CD14-positive monocyte (primary cell): ENCODE data around the gene GOLGA6A. TPM values are rescaled to one million over a fixed set of nuclear protein-coding genes. Genes with fewer than 3 reads are reported as not detected.
"Not testable (repeated sequence)": the region's sequence is repeated elsewhere in the genome, so short reads cannot be mapped to it uniquely, and the experiment has no call there.

Experiments
- DNase-seq, 3 donors: peaks; one replicate each; pipeline ENCODE4 v3.0.0-alpha.2; 2011 to 2022
- H2AFZ ChIP-seq: 2 replicates; pipeline ENCODE4 v1.6.0; 2012; ENCODE audit warnings: mild to moderate bottlenecking, low read depth, low read length, inconsistent platforms; ENCODE audit not compliant: insufficient read depth, poor library complexity, severe bottlenecking
- H3K27ac ChIP-seq, 2 donors: 1 replicate in 1 of 2; 2 replicates in 1 of 2; pipeline ENCODE4 v1.5.1; 2012 to 2013; ENCODE audit warnings: low read length in 2 of 2, control low read depth in 1 of 2, inconsistent platforms in 1 of 2, low read depth in 1 of 2, mild to moderate bottlenecking in 1 of 2
- H3K27me3 ChIP-seq, 2 donors: one replicate each; pipeline versions ENCODE4 v1.6.0 to v1.6.1; 2011 to 2013; ENCODE audit warnings: low read length in 2 of 2; ENCODE audit not compliant: control insufficient read depth in 2 of 2, insufficient read depth in 2 of 2
- H3K36me3 ChIP-seq, 2 donors: replicated peaks in 1 of 2; 1 replicate in 1 of 2; 2 replicates in 1 of 2; pipeline versions ENCODE4 v1.5.1 to v1.6.1; 2012 to 2013; ENCODE audit warnings: low read length in 2 of 2, control low read depth in 1 of 2, inconsistent platforms in 1 of 2, mild to moderate bottlenecking in 1 of 2; ENCODE audit not compliant: insufficient read depth in 2 of 2, control insufficient read depth in 1 of 2
- H3K4me1 ChIP-seq, 2 donors: 1 replicate in 1 of 2; 2 replicates in 1 of 2; pipeline versions ENCODE4 v1.5.1 to v1.6.1; 2012 to 2013; ENCODE audit warnings: low read length in 2 of 2, control low read depth in 1 of 2, inconsistent platforms in 1 of 2, mild to moderate bottlenecking in 1 of 2, moderate library complexity in 1 of 2; ENCODE audit not compliant: insufficient read depth in 2 of 2, control insufficient read depth in 1 of 2
- H3K4me2 ChIP-seq: replicated peaks from 2 replicates; pipeline ENCODE3; 2012; ENCODE audit warnings: low read length, moderate library complexity, mild to moderate bottlenecking; ENCODE audit not compliant: poor library complexity, severe bottlenecking; ENCODE audit errors: extremely low read depth
- H3K4me3 ChIP-seq, 3 experiments: fragments of 200-600 bp in 1 of 3; sonication (generic) in 1 of 3; replicated peaks in 1 of 3; 1 replicate in 2 of 3; 2 replicates in 1 of 3; pipeline ENCODE4 v1.5.1; 2011 to 2013; ENCODE audit warnings: low read length in 3 of 3, mild to moderate bottlenecking in 3 of 3, control low read depth in 2 of 3, low read depth in 2 of 3, inconsistent platforms in 1 of 3, moderate library complexity in 1 of 3
- H3K79me2 ChIP-seq: 2 replicates; pipeline ENCODE4 v1.6.0; 2012; ENCODE audit warnings: mild to moderate bottlenecking, control low read depth, inconsistent platforms, low read length, moderate library complexity; ENCODE audit not compliant: insufficient read depth
- H3K9ac ChIP-seq: 2 replicates; pipeline ENCODE4 v1.6.0; 2017; ENCODE audit warnings: low read length, mild to moderate bottlenecking; ENCODE audit not compliant: insufficient read depth, poor library complexity, severe bottlenecking
- H3K9me3 ChIP-seq, 2 donors: replicated peaks in 1 of 2; 1 replicate in 1 of 2; 2 replicates in 1 of 2; pipeline versions ENCODE4 v1.5.1 to v1.6.1; 2012 to 2013; ENCODE audit warnings: low read length in 2 of 2, control low read depth in 1 of 2; ENCODE audit not compliant: control insufficient read depth in 1 of 2, insufficient read depth in 1 of 2
- H4K20me1 ChIP-seq: 2 replicates; pipeline ENCODE4 v1.6.0; 2012; ENCODE audit warnings: mild to moderate bottlenecking, low read length, control low read depth, moderate library complexity; ENCODE audit not compliant: insufficient read depth
- H3K27ac Mint-ChIP-seq, 7 donors: one replicate each; pipeline ENCODE4 v1.8.0; 2020; ENCODE audit warnings: mild to moderate bottlenecking in 7 of 7, mixed read lengths in 7 of 7, moderate library complexity in 6 of 7, inconsistent platforms in 2 of 7
- H3K27me3 Mint-ChIP-seq, 3 donors: one replicate each; pipeline ENCODE4 v1.8.0; 2021 to 2022; ENCODE audit warnings: low read depth in 3 of 3, mild to moderate bottlenecking in 3 of 3, mixed read lengths in 3 of 3, moderate library complexity in 3 of 3, inconsistent platforms in 1 of 3
- H3K36me3 Mint-ChIP-seq, 2 donors: one replicate each; pipeline ENCODE4 v1.8.0; 2020; ENCODE audit warnings: mixed read lengths in 2 of 2, inconsistent platforms in 1 of 2, mild to moderate bottlenecking in 1 of 2
- H3K4me1 Mint-ChIP-seq: one replicate; pipeline ENCODE4 v1.8.0; 2020; ENCODE audit warnings: mild to moderate bottlenecking, mixed read lengths
- H3K4me3 Mint-ChIP-seq, 2 donors: one replicate each; pipeline ENCODE4 v1.8.0; 2020; ENCODE audit warnings: mild to moderate bottlenecking in 2 of 2, mixed read lengths in 2 of 2, moderate library complexity in 1 of 2
- H3K9me3 Mint-ChIP-seq, 7 donors: one replicate each; pipeline ENCODE4 v1.8.0; 2020 to 2022; ENCODE audit warnings: mixed read lengths in 7 of 7, mild to moderate bottlenecking in 6 of 7, moderate library complexity in 6 of 7, inconsistent platforms in 2 of 7
- WGBS: methylation state at CpG from one replicate; pipeline ENCODE4 v1.1.5; 2013; ENCODE audit warnings: missing lambda C conversion rate; ENCODE audit not compliant: insufficient coverage; 5-methylcytosine and 5-hydroxymethylcytosine counted together
- intact Hi-C, 2 donors: fragments of 100-400 bp; cut with micrococcal nuclease; formaldehyde crosslinking; loops; one replicate each; pipeline versions ENCODE4 v1.15.0 to v1.15.1; 2023
- polyA plus RNA-seq, 3 donors: library from polyadenylated mRNA; depleted of rRNA in 1 of 3; unstranded in 2 of 3; stranded (reverse) in 1 of 3; fragments of 300-500 nt in 2 of 3; fragments of >200 nt in 1 of 3; fragmentation: Illumina TruSeq in 2 of 3; gene quantifications; 1 replicate in 2 of 3; 2 replicates in 1 of 3; pipeline ENCODE4 v1.2.3, GENCODE V29; 2012 to 2021
- TF ChIP-seq, protein P1 (sequence below): fragments of 200-600 bp; IDR thresholded peaks from one replicate; pipeline ENCODE4 v1.8.0; 2022; ENCODE audit warnings: antibody characterized with exemption, mild to moderate bottlenecking

The GOLGA6A gene
- polyA plus RNA-seq, 3 donors = 0.03 TPM; not detected in 2

DNA sequence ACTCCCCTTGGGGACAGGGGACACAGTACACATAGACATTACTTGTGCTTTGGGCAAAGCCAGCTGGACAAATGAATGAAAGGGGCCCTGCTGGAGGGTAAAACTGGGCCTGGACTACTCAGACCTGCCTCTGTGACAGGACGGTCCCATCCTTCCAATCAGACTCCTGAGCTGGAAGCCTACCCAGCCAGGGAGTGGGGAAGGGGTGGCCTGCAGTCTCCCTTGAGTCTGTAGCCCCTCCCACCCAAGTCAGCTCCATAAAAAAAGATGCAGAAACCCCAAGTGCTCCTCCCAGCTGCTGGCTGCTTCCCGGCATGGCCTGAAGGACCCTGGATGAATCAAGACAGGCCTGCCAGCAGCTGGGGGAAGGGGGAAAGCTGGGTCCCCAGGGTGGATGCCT is 12.2 kb upstream of the GOLGA6A start:
- H3K9ac ChIP-seq, H3K79me2 ChIP-seq, H3K4me1 Mint-ChIP-seq, DNase-seq, H3K4me1 ChIP-seq, H3K36me3 ChIP-seq, H4K20me1 ChIP-seq, intact Hi-C loops, H3K4me2 ChIP-seq, H3K27ac ChIP-seq, H3K36me3 Mint-ChIP-seq, H3K4me3 ChIP-seq, H3K27ac Mint-ChIP-seq, H3K9me3 Mint-ChIP-seq, H3K4me3 Mint-ChIP-seq, H3K27me3 ChIP-seq, H3K9me3 ChIP-seq, H2AFZ ChIP-seq, H3K27me3 Mint-ChIP-seq: not testable (repeated sequence)
- WGBS = no CpG with 5 or more reads among the region's 2 CpGs

DNA sequence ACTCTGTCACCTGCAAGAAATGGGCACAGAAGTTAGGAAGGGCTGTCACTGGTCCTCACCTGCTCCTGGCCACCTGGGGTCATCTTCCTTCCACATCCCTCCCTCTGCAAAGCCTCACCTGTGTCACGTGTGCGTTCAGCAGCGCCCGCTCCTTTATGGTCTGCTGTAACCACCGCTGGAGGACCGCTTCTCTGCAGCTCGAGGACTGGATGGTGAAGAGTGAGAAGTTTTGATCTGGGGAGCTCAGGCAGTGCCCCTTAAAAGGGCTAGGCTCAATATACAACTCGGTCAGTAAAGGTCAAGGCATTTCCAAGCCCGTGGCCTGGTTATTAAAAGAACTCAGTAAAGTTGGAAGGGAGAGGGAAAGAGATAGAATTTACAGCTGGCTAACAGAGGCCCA is 6.6 kb downstream of the GOLGA6A start:
- H3K36me3 Mint-ChIP-seq, H3K9me3 Mint-ChIP-seq, H3K4me2 ChIP-seq, H3K4me3 ChIP-seq, H3K27me3 Mint-ChIP-seq, intact Hi-C loops, H3K9ac ChIP-seq, H4K20me1 ChIP-seq, H3K9me3 ChIP-seq, H3K4me1 ChIP-seq, H3K79me2 ChIP-seq, H3K27ac Mint-ChIP-seq, H2AFZ ChIP-seq, H3K4me3 Mint-ChIP-seq, H3K36me3 ChIP-seq, H3K4me1 Mint-ChIP-seq, H3K27ac ChIP-seq, H3K27me3 ChIP-seq, DNase-seq: not testable (repeated sequence)
- 89% methylated on average over 5 of the region's 9 CpGs for WGBS

DNA sequence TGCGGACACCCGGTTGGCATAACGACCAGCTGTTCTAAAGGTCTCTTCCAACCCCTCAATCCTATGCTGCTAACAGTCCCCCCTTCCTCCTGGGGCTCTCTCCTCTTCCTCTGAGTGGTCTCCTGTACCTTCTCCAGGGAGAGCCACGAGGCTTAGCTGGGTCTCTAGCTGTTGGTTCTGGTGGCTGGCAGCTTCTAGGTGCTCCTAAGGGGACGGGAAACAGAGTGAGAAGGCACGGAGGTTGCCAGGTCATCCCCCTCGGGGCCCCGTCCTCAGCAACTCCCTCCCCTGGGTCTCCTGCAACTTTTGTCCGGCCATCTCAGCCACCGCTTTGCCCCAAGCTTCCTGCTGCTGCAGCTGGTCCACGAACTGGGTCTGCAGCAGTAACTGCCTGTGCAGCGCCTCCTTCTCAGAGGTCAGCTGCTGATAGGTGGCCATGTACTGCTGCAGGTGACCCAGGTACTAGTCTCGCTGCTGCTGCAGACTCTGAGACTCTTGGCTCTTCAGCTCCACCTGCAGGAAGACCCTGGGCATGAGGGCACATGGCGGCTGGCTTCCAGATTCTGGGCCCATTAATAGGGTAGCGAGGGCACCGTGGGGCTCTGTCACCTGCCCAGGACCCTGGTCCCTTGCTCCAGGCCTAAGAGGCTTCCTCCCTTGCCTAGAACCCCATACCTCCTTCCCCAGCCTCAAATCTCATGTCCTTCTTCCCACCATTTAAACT is 9.6 kb downstream of the GOLGA6A start:
- H3K36me3 Mint-ChIP-seq, H2AFZ ChIP-seq, intact Hi-C loops, H3K36me3 ChIP-seq, H3K4me3 ChIP-seq, DNase-seq, H3K4me3 Mint-ChIP-seq, H4K20me1 ChIP-seq, H3K9me3 ChIP-seq, H3K27ac ChIP-seq, H3K27ac Mint-ChIP-seq, H3K4me1 ChIP-seq, H3K79me2 ChIP-seq, H3K9me3 Mint-ChIP-seq, H3K9ac ChIP-seq, H3K4me1 Mint-ChIP-seq, H3K4me2 ChIP-seq, H3K27me3 Mint-ChIP-seq, H3K27me3 ChIP-seq: not testable (repeated sequence)
- 17% methylated on average over 2 of the region's 16 CpGs for WGBS
- TF ChIP-seq, protein P1, sequence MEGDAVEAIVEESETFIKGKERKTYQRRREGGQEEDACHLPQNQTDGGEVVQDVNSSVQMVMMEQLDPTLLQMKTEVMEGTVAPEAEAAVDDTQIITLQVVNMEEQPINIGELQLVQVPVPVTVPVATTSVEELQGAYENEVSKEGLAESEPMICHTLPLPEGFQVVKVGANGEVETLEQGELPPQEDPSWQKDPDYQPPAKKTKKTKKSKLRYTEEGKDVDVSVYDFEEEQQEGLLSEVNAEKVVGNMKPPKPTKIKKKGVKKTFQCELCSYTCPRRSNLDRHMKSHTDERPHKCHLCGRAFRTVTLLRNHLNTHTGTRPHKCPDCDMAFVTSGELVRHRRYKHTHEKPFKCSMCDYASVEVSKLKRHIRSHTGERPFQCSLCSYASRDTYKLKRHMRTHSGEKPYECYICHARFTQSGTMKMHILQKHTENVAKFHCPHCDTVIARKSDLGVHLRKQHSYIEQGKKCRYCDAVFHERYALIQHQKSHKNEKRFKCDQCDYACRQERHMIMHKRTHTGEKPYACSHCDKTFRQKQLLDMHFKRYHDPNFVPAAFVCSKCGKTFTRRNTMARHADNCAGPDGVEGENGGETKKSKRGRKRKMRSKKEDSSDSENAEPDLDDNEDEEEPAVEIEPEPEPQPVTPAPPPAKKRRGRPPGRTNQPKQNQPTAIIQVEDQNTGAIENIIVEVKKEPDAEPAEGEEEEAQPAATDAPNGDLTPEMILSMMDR = peak; percentile 5

DNA sequence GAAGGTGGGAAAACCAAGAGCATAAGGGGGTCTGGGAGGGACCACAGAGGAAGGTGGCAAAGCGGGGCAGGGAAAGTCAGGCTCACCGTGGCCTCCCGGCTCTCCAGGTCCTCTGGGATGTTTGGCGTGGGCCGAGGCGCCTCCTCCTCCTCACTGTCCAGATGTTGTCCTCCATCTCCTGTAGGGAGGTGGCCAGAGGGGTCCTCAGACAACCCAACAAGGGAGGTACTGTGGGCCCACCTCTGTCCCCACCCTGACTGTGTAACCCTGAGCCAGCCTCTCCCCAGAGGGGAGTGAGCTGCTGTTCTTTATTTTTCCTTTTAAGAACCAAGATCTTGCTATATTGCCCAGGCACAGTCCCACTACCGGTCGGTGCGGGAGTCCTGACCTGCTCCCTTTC is 10.2 kb downstream of the GOLGA6A start:
- H3K36me3 ChIP-seq, H4K20me1 ChIP-seq, intact Hi-C loops, H3K36me3 Mint-ChIP-seq, H3K27me3 Mint-ChIP-seq, H3K9me3 Mint-ChIP-seq, H3K27ac Mint-ChIP-seq, H3K9ac ChIP-seq, H3K4me3 Mint-ChIP-seq, H3K4me2 ChIP-seq, H3K4me1 ChIP-seq, H3K27me3 ChIP-seq, DNase-seq, H3K9me3 ChIP-seq, H3K4me3 ChIP-seq, H3K27ac ChIP-seq, H2AFZ ChIP-seq, H3K4me1 Mint-ChIP-seq, H3K79me2 ChIP-seq: not testable (repeated sequence)
- WGBS = no CpG with 5 or more reads among the region's 9 CpGs
